ENCODE data around the gene BCL11A. TPM values are rescaled to one million over a fixed set of nuclear protein-coding genes. Genes with fewer than 3 reads are reported as not detected.

The BCL11A gene
- total RNA-seq, 3 donors from 2014 or later (not counting 1 experiment from before 2014, with no cell fraction given): 2.6 to 3.5 (median 3.0) TPM

DNA sequence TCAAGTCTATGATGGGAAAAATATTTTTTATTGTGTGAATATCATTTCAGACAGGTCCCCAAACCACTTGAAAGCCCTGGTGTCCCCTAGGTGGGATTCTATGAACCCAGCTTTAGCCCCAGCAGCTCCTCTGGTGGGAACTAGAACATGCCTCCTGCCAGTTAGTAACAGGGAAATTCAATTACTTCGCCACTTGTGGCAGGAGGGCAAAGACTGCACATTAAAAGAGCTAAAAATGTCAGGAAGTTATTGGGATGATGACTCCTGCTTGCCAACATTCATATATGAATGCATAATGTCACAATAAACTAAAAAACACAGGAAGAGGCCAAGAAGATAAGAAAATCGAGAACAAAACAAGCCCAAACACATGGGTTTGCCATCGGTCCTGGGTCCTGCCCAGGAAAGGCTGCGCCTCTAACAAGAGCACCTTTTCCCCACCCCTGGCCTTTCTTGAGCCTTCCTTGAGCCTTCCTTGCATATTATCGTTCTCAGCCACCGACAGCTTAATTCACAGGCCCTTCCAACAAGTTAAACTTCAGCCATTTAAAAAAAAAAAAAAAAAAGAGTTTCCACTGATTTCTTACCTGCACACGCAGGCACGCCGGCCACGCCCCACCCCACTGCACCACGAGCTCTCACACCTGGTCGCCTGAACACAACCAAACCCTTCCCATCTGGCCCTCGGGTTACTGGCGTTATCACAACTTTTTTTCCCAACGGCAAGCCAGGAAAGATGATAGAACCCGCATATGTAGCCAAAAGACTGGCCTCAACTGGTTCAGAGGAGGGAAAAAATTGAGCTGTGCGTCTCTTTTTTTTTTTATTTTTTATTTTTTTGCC lies 23.4 kb downstream of the BCL11A start:
- no peak overlapping the region for H3K27ac ChIP-seq (ENCODE audit: low read length)
- Mint-ChIP-seq H3K27ac (no peak overlapping the region), H3K27me3 (ENCODE audit: low read depth in 2 of 2) (peaks cover 50 to 95% of the 10 kb centered on the region in 2 donors), H3K36me3 (no peaks in the 10 kb centered on the region), H3K9me3 (no peaks in the 10 kb centered on the region), H3K4me3 (no peak overlapping the region), H3K4me1 (peaks cover 4% of the 10 kb centered on the region in 2 donors)
- H3K9me3 ChIP-seq (ENCODE audit: control insufficient read depth, insufficient read depth, low read length): no peaks in the 10 kb centered on the region
- intact Hi-C loops (cut with micrococcal nuclease): no loop called here
- TF ChIP-seq, protein P1, sequence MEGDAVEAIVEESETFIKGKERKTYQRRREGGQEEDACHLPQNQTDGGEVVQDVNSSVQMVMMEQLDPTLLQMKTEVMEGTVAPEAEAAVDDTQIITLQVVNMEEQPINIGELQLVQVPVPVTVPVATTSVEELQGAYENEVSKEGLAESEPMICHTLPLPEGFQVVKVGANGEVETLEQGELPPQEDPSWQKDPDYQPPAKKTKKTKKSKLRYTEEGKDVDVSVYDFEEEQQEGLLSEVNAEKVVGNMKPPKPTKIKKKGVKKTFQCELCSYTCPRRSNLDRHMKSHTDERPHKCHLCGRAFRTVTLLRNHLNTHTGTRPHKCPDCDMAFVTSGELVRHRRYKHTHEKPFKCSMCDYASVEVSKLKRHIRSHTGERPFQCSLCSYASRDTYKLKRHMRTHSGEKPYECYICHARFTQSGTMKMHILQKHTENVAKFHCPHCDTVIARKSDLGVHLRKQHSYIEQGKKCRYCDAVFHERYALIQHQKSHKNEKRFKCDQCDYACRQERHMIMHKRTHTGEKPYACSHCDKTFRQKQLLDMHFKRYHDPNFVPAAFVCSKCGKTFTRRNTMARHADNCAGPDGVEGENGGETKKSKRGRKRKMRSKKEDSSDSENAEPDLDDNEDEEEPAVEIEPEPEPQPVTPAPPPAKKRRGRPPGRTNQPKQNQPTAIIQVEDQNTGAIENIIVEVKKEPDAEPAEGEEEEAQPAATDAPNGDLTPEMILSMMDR (IDR thresholded peaks at IDR 0.05): no peak
- no peak overlapping the region for H3K4me3 ChIP-seq (ENCODE audit: low read length)
- peaks cover 3% of the 10 kb centered on the region for H3K27me3 ChIP-seq (ENCODE audit: control insufficient read depth, insufficient read depth, low read length)
- peaks cover 28% of the 10 kb centered on the region for H3K4me1 ChIP-seq (ENCODE audit: control insufficient read depth, insufficient read depth, low read length)
- 42% methylated on average over 17 of the region's 17 CpGs for WGBS (ENCODE audit: insufficient coverage)
- H3K36me3 ChIP-seq (ENCODE audit: control insufficient read depth, insufficient read depth, low read length): no peaks in the 10 kb centered on the region
- ATAC-seq: no peak
- no peak for DNase-seq

DNA sequence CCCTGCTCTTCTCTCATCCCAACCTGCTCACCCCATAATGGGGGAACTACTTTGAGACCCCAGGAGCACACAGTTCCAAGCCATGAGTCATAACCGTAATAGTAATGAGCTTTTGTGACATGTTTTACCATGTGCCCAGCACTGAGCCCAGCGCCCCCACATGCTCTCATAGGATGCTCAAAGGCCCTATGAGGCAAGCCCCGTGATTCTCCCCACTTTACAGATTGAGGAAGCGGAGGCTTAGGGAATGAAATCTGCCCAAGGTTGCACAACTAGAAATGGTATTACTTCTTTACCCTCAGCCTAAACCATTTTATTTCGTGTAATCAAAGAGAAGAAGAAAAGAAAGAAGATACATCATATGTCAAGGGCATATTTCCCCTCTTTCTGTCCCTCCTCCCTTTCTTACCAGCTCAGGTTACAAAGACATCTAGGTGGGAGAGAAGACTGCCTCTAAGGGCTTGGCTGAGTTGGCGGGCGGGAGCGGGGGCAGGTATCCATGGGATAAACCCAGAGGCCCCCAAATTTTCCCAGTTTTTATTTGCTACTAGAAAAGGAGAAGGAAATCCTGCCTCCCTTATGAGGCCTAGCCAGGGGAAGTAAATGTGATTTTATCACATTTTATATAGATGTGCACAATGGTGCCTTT lies 24.2 kb downstream of the BCL11A start:
- no peak for ATAC-seq
- peaks cover 50 to 94% of the 10 kb centered on the region in 2 donors for H3K27me3 Mint-ChIP-seq (ENCODE audit: low read depth in 2 of 2)

DNA sequence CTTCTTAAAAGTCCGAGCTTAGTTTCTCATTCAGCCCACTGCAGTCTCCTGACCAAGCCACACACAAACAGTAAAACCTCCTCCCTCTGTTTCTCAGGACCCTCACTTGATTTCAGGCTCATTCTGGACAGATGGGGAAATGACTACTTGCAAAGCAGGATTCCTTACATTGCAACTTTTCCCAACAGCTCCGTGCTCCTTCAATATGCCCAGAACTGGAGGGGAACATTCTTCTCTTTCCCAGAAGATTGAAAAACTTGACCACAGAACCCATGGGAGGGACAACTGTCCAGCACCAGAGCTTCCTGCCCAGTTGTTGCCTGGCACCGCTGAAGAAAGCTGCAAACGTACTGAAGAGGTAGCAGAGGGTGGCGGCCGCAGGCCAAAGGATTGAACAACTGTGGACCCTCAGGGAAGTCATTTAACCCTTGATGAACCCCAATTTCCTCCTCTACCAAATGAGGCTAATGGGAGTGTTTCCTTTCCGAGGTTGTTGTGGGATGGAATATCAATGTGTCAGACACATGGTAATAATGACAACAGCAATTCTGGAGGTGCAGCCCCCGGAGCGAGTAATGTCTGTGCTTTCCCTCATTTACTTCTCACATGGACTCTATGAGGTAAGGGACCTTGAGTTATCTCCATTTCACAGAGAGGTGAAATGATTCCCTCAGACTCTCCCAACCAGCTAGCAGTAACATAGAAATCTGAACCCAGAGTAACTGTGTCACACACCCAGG lies 25.0 kb downstream of the BCL11A start:
- H3K27me3 Mint-ChIP-seq (ENCODE audit: low read depth in 2 of 2): peaks cover 44 to 94% of the 10 kb centered on the region in 2 donors

More for the DNA sequence above, 24.2 kb downstream of the BCL11A start:
- intact Hi-C loops (cut with micrococcal nuclease): no loop called here
- Mint-ChIP-seq H3K27ac (no peak overlapping the region), H3K36me3 (no peaks in the 10 kb centered on the region), H3K4me1 (peaks cover 4% of the 10 kb centered on the region in 2 donors), H3K9me3 (no peaks in the 10 kb centered on the region), H3K4me3 (no peak overlapping the region)
- DNase-seq: no peak
- Histone ChIP-seq H3K27ac (ENCODE audit: low read length) (no peak overlapping the region), H3K9me3 (ENCODE audit: control insufficient read depth, insufficient read depth, low read length) (no peaks in the 10 kb centered on the region), H3K27me3 (ENCODE audit: control insufficient read depth, insufficient read depth, low read length) (peaks cover 3% of the 10 kb centered on the region), H3K4me3 (ENCODE audit: low read length) (no peak overlapping the region), H3K4me1 (ENCODE audit: control insufficient read depth, insufficient read depth, low read length) (peaks cover 28% of the 10 kb centered on the region), H3K36me3 (ENCODE audit: control insufficient read depth, insufficient read depth, low read length) (no peaks in the 10 kb centered on the region)
- 90% methylated on average over 3 of the region's 8 CpGs for WGBS (ENCODE audit: insufficient coverage)
- TF ChIP-seq, protein P1 (IDR thresholded peaks at IDR 0.05): no peak

More for the DNA sequence above, 25.0 kb downstream of the BCL11A start:
- Histone ChIP-seq H3K27ac (ENCODE audit: low read length) (no peak overlapping the region), H3K9me3 (ENCODE audit: control insufficient read depth, insufficient read depth, low read length) (no peaks in the 10 kb centered on the region), H3K27me3 (ENCODE audit: control insufficient read depth, insufficient read depth, low read length) (peaks cover 3% of the 10 kb centered on the region), H3K4me3 (ENCODE audit: low read length) (no peak overlapping the region), H3K4me1 (ENCODE audit: control insufficient read depth, insufficient read depth, low read length) (peaks cover 28% of the 10 kb centered on the region), H3K36me3 (ENCODE audit: control insufficient read depth, insufficient read depth, low read length) (no peaks in the 10 kb centered on the region)
- H3K27ac Mint-ChIP-seq: no peak overlapping the region
- no peak for DNase-seq
- 81% methylated on average over 8 of the region's 9 CpGs for WGBS (ENCODE audit: insufficient coverage)
- no peak for ATAC-seq
- intact Hi-C loops (cut with micrococcal nuclease): no loop called here
- no peaks in the 10 kb centered on the region for H3K36me3 Mint-ChIP-seq
- TF ChIP-seq, protein P1 (IDR thresholded peaks at IDR 0.05): no peak
- no peak overlapping the region for H3K4me3 Mint-ChIP-seq
- H3K4me1 Mint-ChIP-seq: peaks cover 4% of the 10 kb centered on the region in 2 donors
- no peaks in the 10 kb centered on the region for H3K9me3 Mint-ChIP-seq
